PC-3 (cell line): ENCODE measurements around the gene SORL1. TPM values are rescaled to one million over a fixed set of nuclear protein-coding genes. Genes with fewer than 3 reads are reported as not detected.

Experiments
- ATAC-seq: fragments of 200-7000 bp; cut with Tn5 transposase; 2 replicates; pipeline ENCODE4 v1.9.1; 2020; ENCODE audit warnings: mild to moderate bottlenecking, moderate library complexity
- BruUV-seq: library from RNA; stranded (reverse); fragments of 400-500 nt; replicated peaks from 2 replicates; lab custom pipeline; 2021; lab: Mats Ljungman, UMichigan
- CTCF ChIA-PET: fragments of 300-600 bp; sonication (Branson Sonifier 250); formaldehyde crosslinking; loops from one replicate; lab custom pipeline; 2022; ENCODE audit warnings: antibody characterized with exemption; lab: Charles Lee
- POLR2A ChIA-PET: fragments of 300-600 bp; sonication (Branson Sonifier 250); formaldehyde crosslinking; loops from one replicate; lab custom pipeline; 2022; ENCODE audit warnings: antibody characterized with exemption; ENCODE audit not compliant: unreplicated experiment; lab: Charles Lee
- DNase-seq: peaks from one replicate; pipeline ENCODE4 v3.0.0-alpha.2; 2015
- H2AFZ ChIP-seq: fragments of 300-600 bp; sonication (generic); 2 replicates; pipeline ENCODE4 v1.6.0; 2016; ENCODE audit warnings: antibody characterized with exemption, low read length
- H3F3A ChIP-seq: fragments of 300-600 bp; sonication (generic); one replicate; pipeline ENCODE4 v1.6.0; 2017; ENCODE audit warnings: antibody characterized with exemption, low read length, control low read depth, mild to moderate bottlenecking; ENCODE audit not compliant: unreplicated experiment
- H3K27ac ChIP-seq: fragments of 300-600 bp; sonication (generic); 2 replicates; pipeline ENCODE4 v1.5.1; 2016; ENCODE audit warnings: mild to moderate bottlenecking, low read length
- H3K27me3 ChIP-seq: fragments of 300-600 bp; sonication (generic); 2 replicates; pipeline ENCODE4 v1.6.1; 2016; ENCODE audit warnings: low read length, mixed read lengths
- H3K36me3 ChIP-seq: fragments of 300-600 bp; sonication (generic); 2 replicates; pipeline ENCODE4 v1.6.1; 2016; ENCODE audit warnings: low read depth, mixed run types, low read length, mixed read lengths
- H3K4me1 ChIP-seq: fragments of 300-600 bp; sonication (generic); 2 replicates; pipeline ENCODE4 v1.5.1; 2016; ENCODE audit warnings: low read length; ENCODE audit not compliant: insufficient read depth
- H3K4me2 ChIP-seq: fragments of 300-600 bp; sonication (generic); 2 replicates; pipeline ENCODE4 v1.6.0; 2016; ENCODE audit warnings: low read length
- H3K4me3 ChIP-seq: fragments of 300-600 bp; sonication (generic); 2 replicates; pipeline ENCODE4 v1.5.1; 2016; ENCODE audit warnings: mild to moderate bottlenecking, low read length, mixed read lengths
- H3K79me2 ChIP-seq: fragments of 300-600 bp; sonication (generic); 2 replicates; pipeline ENCODE4 v1.6.1; 2017; ENCODE audit warnings: low read length, mixed read lengths
- H3K9ac ChIP-seq: fragments of 300-600 bp; sonication (generic); 2 replicates; pipeline ENCODE4 v1.6.0; 2016; ENCODE audit warnings: mild to moderate bottlenecking, low read length
- H3K9me2 ChIP-seq: fragments of 300-600 bp; sonication (generic); replicated peaks from 2 replicates; pipeline ENCODE4 v1.6.1; 2016; ENCODE audit warnings: mixed run types, low read length, mixed read lengths
- H3K9me3 ChIP-seq: fragments of 300-600 bp; sonication (generic); 2 replicates; pipeline ENCODE4 v1.6.1; 2016; ENCODE audit warnings: low read length, mixed read lengths
- H4K20me1 ChIP-seq: fragments of 300-600 bp; sonication (generic); 2 replicates; pipeline ENCODE4 v1.6.1; 2016; ENCODE audit warnings: low read length, mixed read lengths
- EZH2 ChIP-seq: fragments of 300-600 bp; sonication (generic); IDR thresholded peaks from one replicate; pipeline ENCODE4 v1.6.1; 2017; ENCODE audit warnings: antibody characterized with exemption, mild to moderate bottlenecking, low read length; ENCODE audit not compliant: unreplicated experiment
- EZH2phosphoT487 ChIP-seq: fragments of 300-600 bp; sonication (generic); IDR thresholded peaks from 2 replicates; pipeline ENCODE4 v1.6.1; 2018; ENCODE audit warnings: mild to moderate bottlenecking, antibody characterized with exemption, low read length, borderline replicate concordance
- intact Hi-C: fragments of 100-400 bp; cut with micrococcal nuclease; formaldehyde crosslinking; loops from 2 replicates; pipeline ENCODE4 v1.9.0; 2023
- total RNA-seq: library from RNA; depleted of rRNA; stranded (reverse); fragments of >200 nt; gene quantifications from 2 replicates; pipeline ENCODE4 v1.2.3, GENCODE V29; 2014
- TF ChIP-seq, protein P1 (sequence below): fragments of 300-600 bp; sonication (generic); conservative IDR thresholded peaks from 2 replicates; pipeline ENCODE4 v1.5.1; 2017; ENCODE audit warnings: antibody characterized with exemption, low read depth, mild to moderate bottlenecking, low read length

Gene SORL1
- total RNA-seq, 1 experiment from 2014 or later: 53.7 TPM

DNA sequence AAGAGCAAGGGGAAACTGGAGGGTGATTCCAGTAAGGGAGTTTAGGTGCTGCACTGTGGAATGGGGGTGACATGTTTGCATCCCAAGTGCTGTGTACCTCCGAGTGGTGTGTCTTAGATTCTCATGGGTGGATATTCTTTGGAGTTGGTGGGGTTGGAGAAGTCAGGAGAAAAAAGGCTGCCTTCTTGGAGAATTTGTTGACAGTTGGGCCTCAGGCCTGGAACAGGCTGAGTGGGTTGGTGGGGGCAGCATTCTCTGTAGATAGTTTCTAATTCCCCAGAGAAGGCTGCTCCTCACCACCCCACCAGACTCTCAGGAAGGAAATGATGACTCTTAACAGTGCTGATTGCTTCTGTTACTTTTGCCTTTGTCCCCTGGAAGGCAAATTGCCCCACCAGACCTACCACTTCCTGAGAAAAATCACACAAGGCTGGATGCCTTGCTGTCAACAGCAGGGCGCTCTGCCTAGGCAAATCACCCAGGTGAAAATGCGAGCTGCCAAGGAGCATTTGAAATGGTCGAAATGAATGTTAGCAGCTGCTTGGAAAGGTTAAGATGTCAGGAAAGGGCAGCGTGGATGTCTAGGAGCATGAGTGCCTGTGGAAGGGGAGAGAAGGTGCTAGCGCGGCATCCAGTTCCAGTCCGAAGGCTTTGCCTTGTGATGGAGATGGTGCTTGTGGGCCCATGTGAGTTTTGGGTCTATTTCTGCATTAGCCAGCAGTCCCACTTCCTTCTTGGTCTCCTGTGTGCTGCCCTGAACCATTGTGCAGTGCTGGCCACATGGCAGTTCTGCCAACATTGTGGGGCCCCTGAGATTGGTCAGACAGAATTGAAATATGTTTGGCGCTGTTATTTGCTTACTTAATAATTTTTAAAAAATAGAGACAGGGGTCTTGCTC, 30.4 kb downstream of the SORL1 start:
- H3K4me2 ChIP-seq: no peak overlapping the region
- CTCF ChIA-PET: no interaction called here

DNA sequence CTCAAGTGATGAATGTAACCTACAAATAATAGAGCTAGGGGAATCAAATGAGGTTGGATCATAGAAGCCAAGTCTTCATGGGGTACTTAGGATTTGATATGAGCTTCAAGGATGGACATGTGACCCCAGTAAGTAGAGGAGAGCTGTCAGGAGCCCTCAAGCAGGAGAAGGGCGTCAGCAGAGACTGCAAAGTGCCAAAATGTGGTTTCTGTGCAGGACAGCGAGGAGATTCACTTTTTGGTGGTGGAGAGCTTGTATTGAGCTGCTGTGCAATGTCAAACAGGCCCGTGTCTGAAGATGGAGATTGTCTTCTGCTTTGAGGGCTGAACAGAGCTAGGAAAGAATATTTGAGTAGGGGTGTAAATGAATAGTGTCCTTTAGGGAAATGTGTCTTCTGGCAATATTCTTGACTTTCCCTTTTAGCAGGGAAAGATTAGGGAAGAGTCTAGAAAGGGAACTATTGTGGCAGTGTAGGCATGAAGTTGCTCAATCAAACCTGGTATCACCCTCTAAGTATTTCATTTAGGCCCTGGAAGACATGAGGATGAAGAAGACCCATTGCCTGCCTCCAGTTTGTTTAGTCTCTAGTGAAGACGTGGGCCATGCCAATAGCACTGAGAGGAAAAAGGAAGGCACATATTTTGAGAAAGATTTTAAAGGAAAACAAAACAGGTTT, 31.8 kb downstream of the SORL1 start:
- H3K9me3 ChIP-seq: no peaks in the 10 kb centered on the region
- H3K79me2 ChIP-seq: no peaks in the 10 kb centered on the region
- no peak overlapping the region for H3K4me2 ChIP-seq
- no peaks in the 10 kb centered on the region for H3F3A ChIP-seq
- no peak overlapping the region for H3K4me3 ChIP-seq
- no peak for DNase-seq
- no peak overlapping the region for H2AFZ ChIP-seq
- peaks cover 22% of the 10 kb centered on the region for H3K4me1 ChIP-seq
- no peak overlapping the region for H3K9ac ChIP-seq
- POLR2A ChIA-PET: no interaction called here
- CTCF ChIA-PET: no interaction called here
- ATAC-seq: no peak
- intact Hi-C loops: no loop called here
- no TSS peak for BruUV-seq
- H4K20me1 ChIP-seq: no peaks in the 10 kb centered on the region
- no peak for TF ChIP-seq EZH2
- TF ChIP-seq, protein P1, sequence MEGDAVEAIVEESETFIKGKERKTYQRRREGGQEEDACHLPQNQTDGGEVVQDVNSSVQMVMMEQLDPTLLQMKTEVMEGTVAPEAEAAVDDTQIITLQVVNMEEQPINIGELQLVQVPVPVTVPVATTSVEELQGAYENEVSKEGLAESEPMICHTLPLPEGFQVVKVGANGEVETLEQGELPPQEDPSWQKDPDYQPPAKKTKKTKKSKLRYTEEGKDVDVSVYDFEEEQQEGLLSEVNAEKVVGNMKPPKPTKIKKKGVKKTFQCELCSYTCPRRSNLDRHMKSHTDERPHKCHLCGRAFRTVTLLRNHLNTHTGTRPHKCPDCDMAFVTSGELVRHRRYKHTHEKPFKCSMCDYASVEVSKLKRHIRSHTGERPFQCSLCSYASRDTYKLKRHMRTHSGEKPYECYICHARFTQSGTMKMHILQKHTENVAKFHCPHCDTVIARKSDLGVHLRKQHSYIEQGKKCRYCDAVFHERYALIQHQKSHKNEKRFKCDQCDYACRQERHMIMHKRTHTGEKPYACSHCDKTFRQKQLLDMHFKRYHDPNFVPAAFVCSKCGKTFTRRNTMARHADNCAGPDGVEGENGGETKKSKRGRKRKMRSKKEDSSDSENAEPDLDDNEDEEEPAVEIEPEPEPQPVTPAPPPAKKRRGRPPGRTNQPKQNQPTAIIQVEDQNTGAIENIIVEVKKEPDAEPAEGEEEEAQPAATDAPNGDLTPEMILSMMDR: no peak
- TF ChIP-seq EZH2phosphoT487: no peak
- H3K27me3 ChIP-seq: no peaks in the 10 kb centered on the region
- H3K27ac ChIP-seq: no peak overlapping the region
- 0 out of 2 replicates have a peak, but pooled peaks cover 2% of the 10 kb centered on the region for H3K36me3 ChIP-seq
- no peaks in the 10 kb centered on the region for H3K9me2 ChIP-seq

More for the DNA sequence above, 30.4 kb downstream of the SORL1 start:
- H4K20me1 ChIP-seq: no peaks in the 10 kb centered on the region
- H3K4me3 ChIP-seq: no peak overlapping the region
- no peak for DNase-seq
- H3K27ac ChIP-seq: no peak overlapping the region
- TF ChIP-seq EZH2phosphoT487: no peak
- TF ChIP-seq, protein P1: no peak
- TF ChIP-seq EZH2: no peak
- H3F3A ChIP-seq: no peaks in the 10 kb centered on the region
- no peak for ATAC-seq
- no peak overlapping the region for H2AFZ ChIP-seq
- no peaks in the 10 kb centered on the region for H3K9me3 ChIP-seq
- POLR2A ChIA-PET: no interaction called here
- H3K9me2 ChIP-seq: no peaks in the 10 kb centered on the region
- no peaks in the 10 kb centered on the region for H3K79me2 ChIP-seq
- no peak overlapping the region for H3K9ac ChIP-seq
- intact Hi-C loops: no loop called here
- H3K27me3 ChIP-seq: no peaks in the 10 kb centered on the region
- 0 out of 2 replicates have a peak, but pooled peaks cover 2% of the 10 kb centered on the region for H3K36me3 ChIP-seq
- BruUV-seq: no TSS peak
- H3K4me1 ChIP-seq: peaks cover 26% of the 10 kb centered on the region
